Adrenal gland (tissue), 12 donors: ENCODE data around the gene RPTOR. TPM values are rescaled to one million over a fixed set of nuclear protein-coding genes. Genes with fewer than 3 reads are reported as not detected.

Experiments
- DNase-seq, 7 donors: peaks; one replicate each; pipeline ENCODE4 v3.0.0-alpha.2; 2019 to 2020
- H3K27ac ChIP-seq, 5 donors: fragments of 200-600 bp; sonication (generic) in 4 of 5; 1 replicate in 3 of 5; 2 replicates in 2 of 5; pipeline versions ENCODE4 v1.5.1 to v1.8.0; 2016 to 2020; ENCODE audit warnings: mild to moderate bottlenecking in 1 of 5
- H3K27me3 ChIP-seq: fragments of 200-600 bp; 2 replicates; pipeline ENCODE4 v1.8.0; 2021
- H3K36me3 ChIP-seq, 2 donors: fragments of 200-600 bp; replicated peaks in 1 of 2; 1 replicate in 1 of 2; 2 replicates in 1 of 2; pipeline versions ENCODE4 v1.5.1 to v1.8.0; 2018 to 2022
- H3K4me1 ChIP-seq, 2 donors: fragments of 200-600 bp; replicated peaks in 1 of 2; 1 replicate in 1 of 2; 2 replicates in 1 of 2; pipeline versions ENCODE4 v1.5.1 to v1.8.0; 2018 to 2021
- H3K4me3 ChIP-seq, 4 donors: fragments of 200-600 bp; sonication (generic) in 3 of 4; one replicate each; pipeline ENCODE4 v1.5.1; 2016 to 2018
- H3K9me3 ChIP-seq, 3 donors: fragments of 200-600 bp; sonication (generic) in 1 of 3; replicated peaks in 1 of 3; 1 replicate in 2 of 3; 2 replicates in 1 of 3; pipeline versions ENCODE4 v1.5.1 to v1.8.0; 2016 to 2021
- POLR2A ChIP-seq, 2 donors: fragments of 450-650 bp; IDR thresholded peaks; one replicate each; pipeline ENCODE4 v1.6.1; 2017; ENCODE audit warnings: antibody characterized with exemption in 2 of 2, mild to moderate bottlenecking in 2 of 2, moderate library complexity in 1 of 2
- WGBS, 4 donors: extraction: QIAGEN DNeasy Blood & Tissue Kit in 2 of 4; methylation state at CpG; one replicate each; pipeline versions ENCODE4 v1.1.5 to v1.1.7; 2013 to 2017; 5-methylcytosine and 5-hydroxymethylcytosine counted together
- intact Hi-C, 2 donors: fragments of 100-400 bp; cut with DNase I; formaldehyde crosslinking; loops; one replicate each; pipeline versions ENCODE4 v1.14.1 to v1.15.0; 2022 to 2023
- polyA plus RNA-seq, 3 donors: library from polyadenylated mRNA; stranded (reverse); fragments of 200-250 nt in 2 of 3; fragments of 350-450 nt in 1 of 3; fragmentation: Illumina TruSeq in 1 of 3; extraction: RNeasy Lipid Tissue Mini Kit (QIAGEN cat#74804) in 1 of 3; gene quantifications; one replicate each; pipeline ENCODE4 v1.2.3, GENCODE V29; 2013 to 2014
- total RNA-seq, 9 donors: library from RNA; depleted of rRNA in 4 of 9; stranded (reverse); fragments of >200 nt in 4 of 9; fragments of 120-200 nt in 1 of 9; fragmentation: NEBNext Ultra II Directional in 1 of 9; extraction: Animal tissue kit (Norgen Biotek cat#: 25700) in 1 of 9; gene quantifications; one replicate each; pipeline versions ENCODE4 v1.1.0 to v1.2.4, GENCODE V29; 2013 to 2023
- TF ChIP-seq, protein P1 (sequence below), 6 experiments: fragments of 450-650 bp in 4 of 6; fragments of 200-600 bp in 2 of 6; sonication (generic) in 1 of 6; IDR thresholded peaks; 1 replicate in 5 of 6; 2 replicates in 1 of 6; pipeline versions ENCODE4 v1.5.1 to v1.8.0; 2016 to 2021; ENCODE audit warnings: antibody characterized with exemption in 6 of 6, mild to moderate bottlenecking in 2 of 6, moderate library complexity in 1 of 6
- donor health status: healthy with polysubstance abuse.
- donor health status: Bipolar disorder and iron deficiency.
- donor health status: DM: yes; HTN: yes; CAD: no.
- donor health status: DM: no; HTN: no; CAD: no.
- donor health status: DM: no; HTN: no; CAD: no.
- donor health status: DM: yes; HTN: yes; CAD: no.

Gene RPTOR
- total and polyA plus RNA-seq, 12 donors, result 9.7 to 53.3 (median 29.7) TPM

DNA sequence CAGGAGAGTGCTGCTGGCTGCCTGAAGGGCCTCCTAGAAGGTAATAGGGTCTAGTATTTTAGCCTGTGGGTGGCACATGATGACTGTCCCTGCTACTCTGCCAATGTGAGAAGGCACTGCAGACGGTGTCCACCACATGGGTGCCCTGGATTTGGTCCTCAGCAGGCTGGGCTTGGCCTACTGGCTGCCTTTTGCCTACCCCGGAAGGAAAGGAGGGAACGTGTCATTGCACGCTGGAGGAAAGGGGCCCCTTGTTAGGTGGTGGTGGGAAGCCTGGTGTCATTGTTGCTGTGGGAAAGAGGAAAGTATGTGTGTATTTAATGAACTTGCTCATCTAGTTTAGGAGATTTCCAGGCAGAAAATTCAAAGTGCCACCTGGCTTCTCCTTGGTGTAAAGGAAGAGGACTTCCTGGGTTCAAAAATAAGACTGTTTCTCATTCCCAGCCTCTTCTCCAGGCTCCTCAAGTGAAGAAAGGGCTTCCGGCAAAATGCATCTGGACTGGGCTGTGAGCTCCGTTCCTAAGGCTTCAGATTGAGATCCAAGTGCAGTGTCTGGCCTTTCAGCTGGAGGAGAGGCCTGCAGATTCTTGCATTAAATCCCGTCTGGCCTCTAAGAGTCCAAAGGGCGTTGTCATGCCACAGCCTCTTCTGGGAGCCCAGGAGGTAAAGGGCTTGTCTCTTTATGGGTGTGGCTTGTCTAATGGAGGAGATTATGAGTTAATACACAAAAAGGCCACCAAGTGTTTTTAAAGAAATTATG lies 55.1 kb downstream of the RPTOR start:
- H3K9me3 ChIP-seq, result no peaks in the 10 kb centered on the region
- DNase-seq, result no peak
- no peaks in the 10 kb centered on the region for H3K36me3 ChIP-seq
- intact Hi-C loops, result no loop called here
- no peaks in the 10 kb centered on the region for H3K4me1 ChIP-seq
- no peak for TF ChIP-seq POLR2A (IDR thresholded peaks at IDR 0.05)
- TF ChIP-seq, protein P1, sequence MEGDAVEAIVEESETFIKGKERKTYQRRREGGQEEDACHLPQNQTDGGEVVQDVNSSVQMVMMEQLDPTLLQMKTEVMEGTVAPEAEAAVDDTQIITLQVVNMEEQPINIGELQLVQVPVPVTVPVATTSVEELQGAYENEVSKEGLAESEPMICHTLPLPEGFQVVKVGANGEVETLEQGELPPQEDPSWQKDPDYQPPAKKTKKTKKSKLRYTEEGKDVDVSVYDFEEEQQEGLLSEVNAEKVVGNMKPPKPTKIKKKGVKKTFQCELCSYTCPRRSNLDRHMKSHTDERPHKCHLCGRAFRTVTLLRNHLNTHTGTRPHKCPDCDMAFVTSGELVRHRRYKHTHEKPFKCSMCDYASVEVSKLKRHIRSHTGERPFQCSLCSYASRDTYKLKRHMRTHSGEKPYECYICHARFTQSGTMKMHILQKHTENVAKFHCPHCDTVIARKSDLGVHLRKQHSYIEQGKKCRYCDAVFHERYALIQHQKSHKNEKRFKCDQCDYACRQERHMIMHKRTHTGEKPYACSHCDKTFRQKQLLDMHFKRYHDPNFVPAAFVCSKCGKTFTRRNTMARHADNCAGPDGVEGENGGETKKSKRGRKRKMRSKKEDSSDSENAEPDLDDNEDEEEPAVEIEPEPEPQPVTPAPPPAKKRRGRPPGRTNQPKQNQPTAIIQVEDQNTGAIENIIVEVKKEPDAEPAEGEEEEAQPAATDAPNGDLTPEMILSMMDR (IDR thresholded peaks at IDR 0.05), result no peak
- WGBS, 4 donors, result 80 to 86% (median 84%) methylated on average over 8 of the region's 8 CpGs
- no peak overlapping the region for H3K4me3 ChIP-seq
- H3K27ac ChIP-seq, result no peak overlapping the region
- H3K27me3 ChIP-seq, result no peaks in the 10 kb centered on the region

DNA sequence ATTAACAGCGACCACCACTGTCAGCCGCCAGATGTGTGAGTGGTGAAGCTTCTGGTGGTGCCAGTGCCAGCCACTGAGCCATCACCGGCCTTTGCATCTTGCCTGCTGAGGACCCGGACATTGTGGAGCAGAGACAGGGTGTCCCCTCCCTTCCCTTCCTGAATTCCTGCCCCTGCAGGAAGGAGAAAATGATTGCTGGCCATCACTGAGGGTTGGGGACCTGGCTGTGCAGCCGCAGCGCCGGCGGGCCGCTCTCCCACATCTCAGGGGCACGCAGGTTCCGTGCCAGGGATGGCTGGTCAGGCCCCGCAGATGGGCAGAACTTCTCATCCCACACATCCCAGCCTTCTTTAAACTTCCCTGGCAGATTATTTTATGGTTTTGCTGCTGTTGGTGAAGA lies 56.5 kb downstream of the RPTOR start:
- Histone ChIP-seq H3K27ac (no peak overlapping the region), H3K27me3 (no peaks in the 10 kb centered on the region), H3K4me1 (no peaks in the 10 kb centered on the region), H3K36me3 (no peaks in the 10 kb centered on the region), H3K9me3 (no peaks in the 10 kb centered on the region), H3K4me3 (no peak overlapping the region)
- WGBS, 4 donors, result 92 to 95% (median 94%) methylated on average over 3 to 12 of the region's 12 CpGs
- no peak for TF ChIP-seq POLR2A (IDR thresholded peaks at IDR 0.05)
- TF ChIP-seq, protein P1 (IDR thresholded peaks at IDR 0.05), result no peak
- no peak for DNase-seq
- intact Hi-C loops, result no loop called here

GRCh38 chr17:80603396-80603795 lies 58.8 kb downstream of the RPTOR start:
- 78 to 82% (median 81%) methylated on average over 10 of the region's 10 CpGs for WGBS, 4 donors

DNA sequence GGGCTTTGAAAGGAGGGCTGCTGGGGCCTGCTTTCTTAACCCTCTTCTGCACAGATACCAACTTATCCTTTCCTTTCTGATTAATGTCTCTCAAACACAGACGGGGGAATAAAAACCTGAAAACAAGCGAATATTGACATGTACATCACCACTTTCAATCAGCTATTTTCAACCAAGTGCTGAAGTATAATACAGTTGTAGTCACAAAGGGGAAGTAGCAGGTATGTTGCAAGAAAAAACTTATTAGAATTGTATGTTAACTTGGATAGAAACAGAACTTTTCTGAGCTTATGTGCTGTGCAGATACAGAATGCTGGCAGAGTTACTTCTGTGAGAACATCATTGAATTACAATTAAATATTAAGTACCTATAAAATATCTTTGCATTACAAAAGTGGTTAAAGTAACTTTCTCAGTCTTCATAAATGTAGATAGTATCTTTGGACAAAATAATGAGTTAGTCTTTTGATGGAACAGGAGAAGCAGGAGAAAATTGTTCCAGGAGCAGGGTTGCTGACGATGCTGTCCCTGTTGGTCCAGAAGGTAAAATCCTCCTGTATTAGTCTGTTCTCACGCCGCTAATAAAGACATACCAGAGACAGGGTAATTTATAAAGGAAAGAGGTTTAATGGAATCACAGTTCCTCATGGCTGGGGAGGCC lies 59.5 kb downstream of the RPTOR start:
- no peaks in the 10 kb centered on the region for H3K36me3 ChIP-seq
- no peak for DNase-seq
- H3K4me3 ChIP-seq, result no peak overlapping the region
- H3K27me3 ChIP-seq, result no peaks in the 10 kb centered on the region
- 90 to 97% (median 92%) methylated on average over 5 of the region's 5 CpGs for WGBS, 4 donors
- no peak overlapping the region for H3K27ac ChIP-seq
- H3K9me3 ChIP-seq, result no peaks in the 10 kb centered on the region
- intact Hi-C loops, result no loop called here
- no peaks in the 10 kb centered on the region for H3K4me1 ChIP-seq
- no peak for TF ChIP-seq POLR2A (IDR thresholded peaks at IDR 0.05)
- TF ChIP-seq, protein P1 (IDR thresholded peaks at IDR 0.05), result no peak

More at GRCh38 chr17:80603396-80603795, 58.8 kb downstream of the RPTOR start:
- Histone ChIP-seq H3K4me3 (no peak overlapping the region), H3K27me3 (no peaks in the 10 kb centered on the region), H3K4me1 (no peaks in the 10 kb centered on the region), H3K36me3 (no peaks in the 10 kb centered on the region), H3K27ac (no peak overlapping the region), H3K9me3 (no peaks in the 10 kb centered on the region)
- TF ChIP-seq POLR2A (IDR thresholded peaks at IDR 0.05), result no peak
- TF ChIP-seq, protein P1 (IDR thresholded peaks at IDR 0.05), result no peak
- DNase-seq, result no peak
- intact Hi-C loops, result no loop called here
